BLaER1 treated with 17β-estradiol and CSF1 and Interleukin-3, amounts not matched to agents 10 nM and 100 nM (cell line): ENCODE data around the gene SIX4.
A peak's percentile ranks its signal among the peaks of the same experiment; 100 is the strongest.
"Not testable (repeated sequence)": the region's sequence is repeated elsewhere in the genome, so short reads cannot be mapped to it uniquely, and the experiment has no call there.

Experiments used
- H3K27ac ChIP-seq, 11 experiments: shearing (Covaris generic); formaldehyde crosslinking; 2 replicates each; pipeline ENCODE4 v1.8.1; 2022
- H3K27me3 ChIP-seq, 11 experiments: shearing (Covaris generic); formaldehyde crosslinking; 2 replicates each; pipeline ENCODE4 v1.8.1; 2022
- H3K36me3 ChIP-seq, 11 experiments: shearing (Covaris generic); formaldehyde crosslinking; 2 replicates each; pipeline ENCODE4 v1.8.1; 2022
- H3K4me1 ChIP-seq, 10 experiments: shearing (Covaris generic); formaldehyde crosslinking; 2 replicates each; pipeline ENCODE4 v1.8.1; 2022
- H3K4me2 ChIP-seq, 11 experiments: shearing (Covaris generic); formaldehyde crosslinking; 2 replicates each; pipeline ENCODE4 v1.8.1; 2022
- H3K4me3 ChIP-seq, 10 experiments: shearing (Covaris generic); formaldehyde crosslinking; 2 replicates each; pipeline ENCODE4 v1.8.1; 2022
- H3K9ac ChIP-seq, 11 experiments: shearing (Covaris generic); formaldehyde crosslinking; 2 replicates each; pipeline ENCODE4 v1.8.1; 2022
- H3K9me3 ChIP-seq, 11 experiments: shearing (Covaris generic); formaldehyde crosslinking; replicated peaks in 1 of 11; 2 replicates each; pipeline ENCODE4 v1.8.1; 2022
- H4K20me1 ChIP-seq, 11 experiments: shearing (Covaris generic); formaldehyde crosslinking; 2 replicates each; pipeline ENCODE4 v1.8.1; 2022
- Cebpa-rat ChIP-seq, 11 experiments: shearing (Covaris generic); IDR thresholded peaks; 2 replicates each; pipeline ENCODE4 v1.8.1; 2022

Gene SIX4

DNA sequence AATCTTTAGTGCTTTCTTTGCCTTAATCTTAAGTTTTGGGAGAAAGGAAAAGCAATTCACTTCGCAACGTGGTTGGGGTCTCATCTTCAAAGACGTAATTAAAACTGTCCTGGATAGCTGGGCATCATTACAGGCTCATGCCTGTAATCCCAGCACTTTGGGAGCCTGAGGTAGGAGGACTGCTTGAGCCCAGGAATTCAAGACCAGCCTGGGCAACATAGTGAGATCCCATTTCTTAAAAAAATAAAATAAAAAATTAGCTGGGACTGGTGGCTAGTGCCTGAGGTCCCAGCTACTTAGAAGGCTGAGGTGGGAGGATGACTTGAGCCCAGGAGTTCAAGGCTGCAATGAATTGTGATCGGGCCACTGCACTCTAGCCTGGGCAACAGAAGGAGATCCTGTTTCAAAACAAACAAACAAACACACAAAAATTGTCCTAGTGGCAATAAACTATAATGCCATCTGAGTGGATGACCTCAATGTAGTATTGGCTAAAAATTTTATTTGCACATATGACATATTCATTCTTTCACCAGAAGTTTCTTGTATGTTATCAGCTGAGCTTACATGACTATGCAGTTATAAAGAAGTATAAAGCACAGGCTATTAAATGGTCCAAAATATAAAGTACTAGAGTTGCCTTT, 8.8 kb upstream of the SIX4 start:
- peaks cover 0 to 18% (median 0%) of the 10 kb centered on the region in 11 experiments; a peak in 9 of 22 replicates for H4K20me1 ChIP-seq
- no peaks in the 10 kb centered on the region for H3K36me3 ChIP-seq
- no peak overlapping the region for H3K27ac ChIP-seq
- no peak overlapping the region for H3K9ac ChIP-seq
- no peak overlapping the region for H3K4me2 ChIP-seq
- H3K27me3 ChIP-seq = peaks cover 0 to 9% (median 0%) of the 10 kb centered on the region in 11 experiments; a peak in 2 of 22 replicates
- TF ChIP-seq Cebpa-rat (IDR thresholded peaks at IDR 0.05) = no peak
- H3K9me3 ChIP-seq = no peaks in the 10 kb centered on the region
- no peak overlapping the region for H3K4me3 ChIP-seq
- H3K4me1 ChIP-seq = peaks cover 7 to 19% (median 14%) of the 10 kb centered on the region in 10 experiments

DNA sequence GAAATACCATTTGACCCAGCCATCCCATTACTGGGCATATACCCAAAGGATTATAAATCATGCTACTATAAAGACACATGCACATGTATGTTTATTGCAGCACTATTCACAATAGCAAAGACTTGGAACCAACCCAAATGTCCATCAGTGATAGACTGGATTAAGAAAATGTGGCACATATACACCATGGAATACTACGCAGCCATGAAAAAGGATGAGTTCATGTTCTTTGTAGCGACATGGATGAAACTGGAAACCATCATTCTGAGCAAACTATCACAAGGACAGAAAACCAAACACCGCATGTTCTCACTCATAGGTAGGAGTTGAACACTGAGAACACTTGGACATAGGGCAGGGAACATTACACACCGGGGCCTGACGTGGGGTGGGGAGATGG, 7.1 kb upstream of the SIX4 start:
- H4K20me1 ChIP-seq = peaks cover 0 to 11% (median 0%) of the 10 kb centered on the region in 11 experiments; a peak in 6 of 22 replicates
- peaks cover 7 to 15% (median 11%) of the 10 kb centered on the region in 10 experiments for H3K4me1 ChIP-seq
- peaks cover 2 to 10% (median 3%) of the 10 kb centered on the region in 11 experiments; a peak in 17 of 22 replicates for H3K27me3 ChIP-seq
- not testable (repeated sequence) for H3K36me3 ChIP-seq, H3K4me3 ChIP-seq, H3K27ac ChIP-seq, H3K9ac ChIP-seq, H3K4me2 ChIP-seq, H3K9me3 ChIP-seq

DNA sequence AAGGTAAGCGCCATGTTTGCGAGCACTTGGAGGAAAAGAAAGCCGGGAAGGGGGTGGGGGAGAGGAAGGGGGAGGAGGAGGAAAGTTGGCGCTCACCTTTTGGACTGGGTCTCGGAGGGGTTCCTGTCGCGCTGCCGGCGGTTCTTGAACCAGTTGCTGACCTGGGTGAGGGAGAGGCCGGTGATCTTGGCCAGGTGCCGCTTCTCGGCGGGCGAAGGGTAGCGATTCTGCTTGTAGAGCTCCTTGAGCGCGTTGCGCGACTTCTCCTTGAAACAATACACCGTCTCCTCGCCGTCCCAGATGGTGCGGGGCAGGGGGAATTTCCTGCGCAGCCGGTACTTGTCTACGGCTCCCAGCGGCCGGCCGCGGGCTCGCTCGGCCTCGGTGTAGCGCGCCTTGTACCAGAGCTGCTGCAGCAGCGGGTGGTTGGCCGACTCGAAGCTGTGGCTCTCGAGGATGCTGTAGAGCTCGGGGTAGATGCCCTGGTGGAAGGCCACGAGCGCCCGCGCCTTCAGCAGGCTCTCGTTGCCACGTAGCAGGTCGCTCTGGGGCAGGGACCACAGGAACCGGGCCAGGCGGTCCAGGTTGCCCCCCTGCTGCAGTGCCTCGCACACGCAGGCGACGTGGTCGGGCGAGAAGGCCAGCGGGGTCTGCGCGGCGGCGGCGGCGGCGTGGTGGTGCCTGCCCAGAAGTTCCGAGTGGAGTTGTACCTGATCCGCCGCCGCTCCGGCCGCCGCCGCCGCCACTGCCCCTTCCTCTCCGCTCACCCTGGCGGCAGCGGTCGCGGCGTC, 840 bp downstream of the SIX4 start:
- H3K9ac ChIP-seq = peak overlapping the region in 6 of 11 experiments; percentile 7 to 50 (median 23); a peak in 5 of 22 replicates
- no peak overlapping the region for H3K27ac ChIP-seq
- H3K4me1 ChIP-seq = peaks cover 17 to 22% (median 20%) of the 10 kb centered on the region in 10 experiments
- TF ChIP-seq Cebpa-rat (IDR thresholded peaks at IDR 0.05) = no peak
- peak overlapping the region; percentile 54 to 71 (median 61) for H3K4me3 ChIP-seq
- no peaks in the 10 kb centered on the region for H3K36me3 ChIP-seq
- H3K27me3 ChIP-seq = peaks cover 77 to 90% (median 82%) of the 10 kb centered on the region in 11 experiments
- H3K4me2 ChIP-seq = peak overlapping the region; percentile 89 to 99 (median 96)
- peaks cover 0 to 28% (median 19%) of the 10 kb centered on the region in 11 experiments; a peak in 15 of 22 replicates for H4K20me1 ChIP-seq
- peaks cover 0 to 15% (median 10%) of the 10 kb centered on the region in 11 experiments; a peak in 14 of 22 replicates for H3K9me3 ChIP-seq

DNA sequence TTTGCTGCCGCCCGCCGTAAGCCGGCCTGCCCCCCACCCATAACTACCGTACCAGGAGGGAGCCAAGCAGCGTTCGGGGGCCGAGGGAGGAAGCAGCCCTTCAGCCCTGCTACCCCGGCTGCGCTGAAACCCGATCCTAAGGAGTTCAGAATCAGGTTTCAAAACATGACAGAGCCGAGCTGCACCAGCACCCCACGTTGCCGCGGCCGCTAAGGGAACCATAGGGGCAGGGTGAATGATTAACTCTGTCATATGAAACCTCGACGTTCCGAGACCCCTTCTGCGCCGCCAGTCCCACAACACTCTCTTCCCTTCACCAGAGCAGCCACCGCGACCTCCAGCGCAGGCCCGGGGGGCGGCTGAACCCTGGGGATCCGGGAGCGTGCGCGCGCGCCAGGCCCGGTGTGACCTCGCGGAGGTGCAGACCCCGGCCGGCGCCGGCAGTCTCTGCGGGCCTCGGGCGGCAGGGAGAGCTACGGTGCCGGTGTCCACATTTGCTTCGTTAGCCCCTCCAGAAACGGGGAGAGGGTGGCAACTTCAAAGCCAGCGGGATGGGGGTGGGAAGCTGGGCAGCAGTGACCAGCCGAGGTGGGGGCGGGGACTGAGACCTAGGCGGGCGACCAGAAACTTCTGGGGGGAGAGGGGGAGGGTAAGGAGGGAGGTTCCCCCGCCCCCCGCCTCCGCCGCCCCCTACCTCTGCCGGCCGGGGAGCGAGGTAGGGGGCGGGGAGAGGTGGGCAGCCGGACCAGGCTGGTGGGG, 1.6 kb downstream of the SIX4 start:
- peak overlapping the region in 7 of 11 experiments; percentile 31 to 60 (median 48); a peak in 10 of 22 replicates for H3K9ac ChIP-seq
- TF ChIP-seq Cebpa-rat (IDR thresholded peaks at IDR 0.05) = no peak
- H3K9me3 ChIP-seq = peaks cover 0 to 15% (median 10%) of the 10 kb centered on the region in 11 experiments; a peak in 14 of 22 replicates
- H3K4me2 ChIP-seq = peak overlapping the region; percentile 89 to 99 (median 96)
- H3K27ac ChIP-seq = no peak overlapping the region
- H4K20me1 ChIP-seq = peaks cover 0 to 28% (median 19%) of the 10 kb centered on the region in 11 experiments; a peak in 15 of 22 replicates
- peaks cover 17 to 22% (median 20%) of the 10 kb centered on the region in 10 experiments for H3K4me1 ChIP-seq
- peak overlapping the region; percentile 54 to 71 (median 61) for H3K4me3 ChIP-seq
- no peaks in the 10 kb centered on the region for H3K36me3 ChIP-seq
- H3K27me3 ChIP-seq = peaks cover 77 to 91% (median 83%) of the 10 kb centered on the region in 11 experiments

DNA sequence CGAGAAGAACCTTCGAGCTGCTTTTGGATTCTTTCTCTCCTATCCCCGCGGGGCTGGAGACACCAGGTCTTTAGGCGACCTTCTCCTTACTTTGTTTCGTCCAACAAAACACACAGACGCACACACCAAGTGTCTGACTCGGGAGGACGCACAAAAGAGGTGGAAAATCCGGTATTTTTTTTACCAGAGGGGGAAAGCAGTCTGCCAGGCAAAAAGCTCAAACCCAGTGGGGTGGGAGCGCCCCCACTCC, 2.1 kb downstream of the SIX4 start:
- H3K4me3 ChIP-seq = peak overlapping the region; percentile 54 to 71 (median 61)
- H3K27ac ChIP-seq = no peak overlapping the region
- peaks cover 17 to 22% (median 20%) of the 10 kb centered on the region in 10 experiments for H3K4me1 ChIP-seq
- peak overlapping the region; percentile 89 to 99 (median 96) for H3K4me2 ChIP-seq
- H3K9ac ChIP-seq = peak overlapping the region in 5 of 11 experiments; percentile 31 to 54 (median 48); a peak in 4 of 22 replicates
- no peaks in the 10 kb centered on the region for H3K36me3 ChIP-seq
- peaks cover 0 to 15% (median 10%) of the 10 kb centered on the region in 11 experiments; a peak in 14 of 22 replicates for H3K9me3 ChIP-seq
- peaks cover 77 to 89% (median 83%) of the 10 kb centered on the region in 11 experiments for H3K27me3 ChIP-seq
- peaks cover 0 to 28% (median 19%) of the 10 kb centered on the region in 11 experiments; a peak in 15 of 22 replicates for H4K20me1 ChIP-seq
- no peak for TF ChIP-seq Cebpa-rat (IDR thresholded peaks at IDR 0.05)

DNA sequence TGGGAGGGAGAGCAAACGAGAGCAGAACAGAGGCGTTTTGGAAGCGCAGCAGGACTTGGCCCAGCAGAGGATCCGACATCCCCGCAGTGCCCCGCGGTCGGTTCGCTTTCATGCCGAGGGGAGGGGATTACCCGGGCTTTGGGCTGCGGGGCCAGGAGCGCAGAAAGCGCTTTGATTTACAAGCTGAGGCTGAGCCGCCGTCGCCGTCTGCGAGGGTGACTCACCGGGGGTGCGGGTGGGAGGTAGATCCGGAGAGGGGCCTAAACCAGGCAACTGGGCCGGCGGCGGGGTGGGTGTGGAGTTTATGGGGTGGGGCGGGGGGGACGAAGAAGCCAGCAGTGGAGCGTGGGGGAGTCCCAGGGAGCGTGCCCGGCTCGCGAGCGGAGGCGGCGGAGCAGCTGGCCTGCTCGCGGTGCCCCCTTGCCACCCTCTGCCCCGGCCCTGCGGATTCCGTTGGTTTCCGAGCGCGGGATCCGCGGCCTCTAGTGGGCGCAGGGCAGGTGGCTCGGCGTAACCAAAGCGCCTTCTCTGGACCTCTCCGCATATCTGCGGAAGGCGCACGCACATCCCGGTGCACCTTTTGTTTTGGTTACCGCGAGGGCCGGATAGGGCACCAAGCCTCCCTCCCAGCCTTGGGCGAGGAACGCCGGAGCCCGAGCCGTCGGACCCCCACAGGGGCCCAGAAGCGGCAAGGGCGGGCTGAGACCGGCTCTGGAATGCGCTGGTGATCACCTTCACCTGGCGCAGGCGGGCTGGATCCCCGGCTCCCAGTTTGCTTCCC, 2.6 kb downstream of the SIX4 start:
- no peak overlapping the region for H3K9ac ChIP-seq
- peaks cover 17 to 22% (median 20%) of the 10 kb centered on the region in 10 experiments for H3K4me1 ChIP-seq
- H3K4me2 ChIP-seq = peak overlapping the region; percentile 89 to 99 (median 96)
- no peak for TF ChIP-seq Cebpa-rat (IDR thresholded peaks at IDR 0.05)
- peak overlapping the region; percentile 54 to 71 (median 61); a peak in 18 of 20 replicates for H3K4me3 ChIP-seq
- no peak overlapping the region for H3K27ac ChIP-seq
- no peaks in the 10 kb centered on the region for H3K36me3 ChIP-seq
- peaks cover 0 to 15% (median 10%) of the 10 kb centered on the region in 11 experiments; a peak in 14 of 22 replicates for H3K9me3 ChIP-seq
- peaks cover 76 to 87% (median 83%) of the 10 kb centered on the region in 11 experiments for H3K27me3 ChIP-seq
- peaks cover 0 to 28% (median 19%) of the 10 kb centered on the region in 11 experiments; a peak in 15 of 22 replicates for H4K20me1 ChIP-seq

DNA sequence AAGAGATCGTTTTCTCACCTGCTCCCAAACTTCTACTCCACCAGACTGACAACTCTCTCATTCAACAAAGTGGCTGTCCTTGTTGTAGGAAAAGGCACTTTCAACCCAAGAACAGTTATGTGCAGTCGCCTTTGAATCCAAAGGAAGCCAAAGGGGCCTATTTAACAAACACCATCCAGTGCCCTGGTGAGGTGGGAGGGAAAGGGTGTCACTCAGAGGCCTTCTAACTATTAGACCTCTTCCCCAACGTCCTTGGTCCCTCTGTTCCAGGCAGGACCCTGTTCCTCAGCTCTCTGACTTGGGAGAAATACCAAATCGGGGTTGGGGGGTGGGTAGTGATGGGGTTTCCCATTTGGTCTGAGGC, 3.2 kb downstream of the SIX4 start:
- no peak overlapping the region for H3K4me3 ChIP-seq
- peaks cover 17 to 22% (median 20%) of the 10 kb centered on the region in 10 experiments for H3K4me1 ChIP-seq
- H3K27me3 ChIP-seq = peaks cover 70 to 81% (median 77%) of the 10 kb centered on the region in 11 experiments
- H3K4me2 ChIP-seq = no peak overlapping the region
- TF ChIP-seq Cebpa-rat (IDR thresholded peaks at IDR 0.05) = no peak
- H3K36me3 ChIP-seq = no peaks in the 10 kb centered on the region
- no peak overlapping the region for H3K9ac ChIP-seq
- H3K27ac ChIP-seq = no peak overlapping the region
- peaks cover 0 to 28% (median 19%) of the 10 kb centered on the region in 11 experiments; a peak in 15 of 22 replicates for H4K20me1 ChIP-seq
- H3K9me3 ChIP-seq = peaks cover 0 to 15% (median 10%) of the 10 kb centered on the region in 11 experiments; a peak in 14 of 22 replicates

DNA sequence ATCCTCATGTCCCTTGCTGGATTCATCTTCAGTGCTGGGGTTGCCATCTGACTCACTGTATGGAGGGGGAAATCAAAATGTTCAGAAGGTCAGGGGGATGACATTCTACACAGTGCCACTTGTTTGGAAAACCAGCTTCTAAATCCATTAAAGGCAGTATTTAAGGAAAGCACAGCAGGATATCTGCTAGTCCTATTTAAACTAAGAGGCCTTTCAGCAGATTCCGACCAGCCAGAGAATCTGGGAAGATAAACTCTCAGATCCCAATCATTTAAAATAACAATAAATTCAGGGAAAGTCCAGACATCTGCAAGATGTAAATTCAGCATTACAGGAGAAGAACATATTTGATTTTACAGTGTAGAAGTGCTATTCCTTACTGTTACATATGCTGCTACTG, 3.8 kb downstream of the SIX4 start:
- H3K9ac ChIP-seq = no peak overlapping the region
- no peaks in the 10 kb centered on the region for H3K36me3 ChIP-seq

More for the DNA sequence above, 3.8 kb downstream of the SIX4 start:
- Histone ChIP-seq H4K20me1 (peaks cover 0 to 28% (median 19%) of the 10 kb centered on the region in 11 experiments; a peak in 15 of 22 replicates), H3K4me2 (no peak overlapping the region), H3K9me3 (peaks cover 0 to 15% (median 10%) of the 10 kb centered on the region in 11 experiments; a peak in 14 of 22 replicates), H3K27me3 (peaks cover 65 to 75% (median 72%) of the 10 kb centered on the region in 11 experiments), H3K4me1 (peaks cover 17 to 22% (median 20%) of the 10 kb centered on the region in 10 experiments), H3K27ac (no peak overlapping the region), H3K4me3 (no peak overlapping the region)
- TF ChIP-seq Cebpa-rat (IDR thresholded peaks at IDR 0.05) = no peak
